Measurements from ENCODE around the gene SLC12A2.

The SLC12A2 gene

GRCh38 chr5:128099944-128100343 is 16.4 kb downstream of the SLC12A2 start:
- DNase-seq, result no peak

- no peak for DNase-seq
These were observed 17.4 kb downstream of the SLC12A2 start for GRCh38 chr5:128100860-128101557.

GRCh38 chr5:128101676-128102075 is 18.1 kb downstream of the SLC12A2 start:
- DNase-seq, result no peak

- no peak for DNase-seq
These were observed 21.6 kb downstream of the SLC12A2 start for GRCh38 chr5:128105203-128105602.

- no peak for DNase-seq
These were observed 25.6 kb downstream of the SLC12A2 start for GRCh38 chr5:128109138-128109537.

GRCh38 chr5:128109766-128110165 is 26.2 kb downstream of the SLC12A2 start:
- no peak for DNase-seq

GRCh38 chr5:128111818-128112448 is 28.4 kb downstream of the SLC12A2 start:
- DNase-seq, result no peak

- DNase-seq, result no peak
These were observed 32.9 kb downstream of the SLC12A2 start for GRCh38 chr5:128116445-128116844.

GRCh38 chr5:128118214-128118613 is 34.6 kb downstream of the SLC12A2 start:
- no peak for DNase-seq

GRCh38 chr5:128121651-128122050 is 38.1 kb downstream of the SLC12A2 start:
- no peak for DNase-seq

GRCh38 chr5:128123936-128124335 is 40.4 kb downstream of the SLC12A2 start:
- no peak for DNase-seq

GRCh38 chr5:128126241-128126640 is 42.7 kb downstream of the SLC12A2 start:
- DNase-seq, result no peak

- no peak for DNase-seq
These were observed 48.9 kb downstream of the SLC12A2 start for GRCh38 chr5:128132499-128132898.

GRCh38 chr5:128135286-128135685 is 51.7 kb downstream of the SLC12A2 start:
- no peak for DNase-seq

- no peak for DNase-seq
These were observed 60.3 kb downstream of the SLC12A2 start for GRCh38 chr5:128143911-128144310.

GRCh38 chr5:128144491-128144890 is 60.9 kb downstream of the SLC12A2 start:
- DNase-seq, result no peak

GRCh38 chr5:128146671-128147070 is 63.1 kb downstream of the SLC12A2 start:
- DNase-seq, result no peak

- no peak for DNase-seq
These were observed 71.4 kb downstream of the SLC12A2 start for GRCh38 chr5:128154943-128155342.

GRCh38 chr5:128155776-128156175 is 72.2 kb downstream of the SLC12A2 start:
- DNase-seq, result no peak

- DNase-seq, result no peak
These were observed 73.0 kb downstream of the SLC12A2 start for GRCh38 chr5:128156521-128156920.

- DNase-seq, result no peak
These were observed 74.8 kb downstream of the SLC12A2 start for GRCh38 chr5:128158342-128158741.

- DNase-seq, result no peak
These were observed 80.4 kb downstream of the SLC12A2 start for GRCh38 chr5:128163991-128164390.

GRCh38 chr5:128169401-128170017 is 85.9 kb downstream of the SLC12A2 start:
- no peak for DNase-seq

- no peak for DNase-seq
These were observed 88.5 kb downstream of the SLC12A2 start for GRCh38 chr5:128172102-128172501.

Measured in CD4-positive, alpha-beta T cell treated with Interleukin-4 for 4 hours (primary cell).